Embryonic facial prominence (tissue), 1 donor: Measurements from ENCODE around the gene SAMD11.

Source experiments
- DNase-seq: peaks from one replicate; pipeline ENCODE4 v3.0.0-alpha.2; 2016; ENCODE audit errors: extremely low spot score

SAMD11 gene

GRCh38 chr1:932776-933602 lies 9.3 kb downstream of the SAMD11 start:
- DNase-seq: no peak

GRCh38 chr1:933603-933940 lies 9.8 kb downstream of the SAMD11 start:
- DNase-seq: no peak

- DNase-seq: no peak
Measured at GRCh38 chr1:934991-935750, 11.4 kb downstream of the SAMD11 start.

DNA sequence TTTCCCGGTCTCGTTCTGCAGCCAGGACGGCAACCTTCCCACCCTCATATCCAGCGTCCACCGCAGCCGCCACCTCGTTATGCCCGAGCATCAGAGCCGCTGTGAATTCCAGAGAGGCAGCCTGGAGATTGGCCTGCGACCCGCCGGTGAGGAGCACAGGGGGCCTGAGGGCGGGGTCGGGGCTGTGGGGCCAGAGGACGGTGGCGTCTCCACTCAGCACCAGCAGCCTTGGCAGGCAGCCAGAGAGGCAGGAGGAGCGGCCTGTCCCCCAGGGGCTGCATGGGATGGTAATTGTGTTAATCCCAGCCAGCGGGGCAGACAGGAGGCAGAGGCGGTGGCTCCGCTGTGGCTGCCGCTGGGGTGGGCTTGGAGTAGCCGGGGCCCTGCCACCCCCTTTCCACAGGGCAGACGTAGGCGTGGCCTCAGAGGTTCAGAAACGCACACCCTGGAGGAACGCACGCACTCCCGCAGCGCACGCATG lies 12.1 kb downstream of the SAMD11 start:
- DNase-seq: no peak

DNA sequence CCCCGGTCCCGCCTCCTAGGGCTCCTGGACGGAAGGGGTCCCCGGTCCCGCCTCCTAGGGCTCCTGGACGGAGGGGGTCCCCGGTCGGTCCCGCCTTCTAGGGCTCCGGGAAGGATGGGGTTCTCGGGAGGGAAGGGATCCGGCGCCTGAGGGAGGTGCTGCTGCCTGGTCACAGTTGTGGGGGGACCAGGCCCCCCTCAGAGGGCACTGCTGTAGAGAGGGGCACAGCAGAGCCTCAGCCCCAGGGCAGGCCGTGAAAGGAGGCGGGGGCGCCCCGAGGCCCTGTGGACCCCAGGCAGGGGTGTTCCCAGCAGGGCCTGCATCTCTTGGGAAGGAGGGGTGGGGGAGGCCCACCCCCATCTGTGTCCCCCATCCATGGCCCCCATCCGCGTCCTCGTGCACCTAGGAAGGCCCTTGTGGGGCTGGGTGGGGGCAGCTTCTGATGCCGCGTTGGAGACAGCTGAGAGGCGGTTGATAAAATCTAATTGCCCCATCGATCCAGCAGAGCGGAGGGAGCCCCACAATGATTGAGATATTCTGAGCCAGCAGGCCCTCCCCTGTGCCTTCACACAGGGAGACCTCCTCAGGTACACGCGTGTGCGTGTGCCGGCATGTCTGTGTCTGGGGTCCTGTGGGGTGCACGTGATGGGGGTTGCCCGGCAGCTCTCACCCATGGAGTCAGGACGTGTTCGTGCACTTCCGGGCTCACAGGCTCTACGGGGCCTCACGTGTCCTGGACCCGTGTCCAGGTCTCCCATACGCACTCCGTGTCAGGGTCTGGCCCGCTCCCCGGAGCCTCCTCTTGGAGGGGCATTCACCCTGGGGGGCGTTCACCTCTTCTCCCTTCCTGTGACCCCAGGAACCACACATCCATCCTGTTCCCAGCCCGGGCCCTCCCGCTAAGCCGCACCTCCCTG lies 12.9 kb downstream of the SAMD11 start:
- DNase-seq: no peak

GRCh38 chr1:937521-937920 lies 13.8 kb downstream of the SAMD11 start:
- no peak for DNase-seq

GRCh38 chr1:938088-938683 lies 14.5 kb downstream of the SAMD11 start:
- DNase-seq: no peak

DNA sequence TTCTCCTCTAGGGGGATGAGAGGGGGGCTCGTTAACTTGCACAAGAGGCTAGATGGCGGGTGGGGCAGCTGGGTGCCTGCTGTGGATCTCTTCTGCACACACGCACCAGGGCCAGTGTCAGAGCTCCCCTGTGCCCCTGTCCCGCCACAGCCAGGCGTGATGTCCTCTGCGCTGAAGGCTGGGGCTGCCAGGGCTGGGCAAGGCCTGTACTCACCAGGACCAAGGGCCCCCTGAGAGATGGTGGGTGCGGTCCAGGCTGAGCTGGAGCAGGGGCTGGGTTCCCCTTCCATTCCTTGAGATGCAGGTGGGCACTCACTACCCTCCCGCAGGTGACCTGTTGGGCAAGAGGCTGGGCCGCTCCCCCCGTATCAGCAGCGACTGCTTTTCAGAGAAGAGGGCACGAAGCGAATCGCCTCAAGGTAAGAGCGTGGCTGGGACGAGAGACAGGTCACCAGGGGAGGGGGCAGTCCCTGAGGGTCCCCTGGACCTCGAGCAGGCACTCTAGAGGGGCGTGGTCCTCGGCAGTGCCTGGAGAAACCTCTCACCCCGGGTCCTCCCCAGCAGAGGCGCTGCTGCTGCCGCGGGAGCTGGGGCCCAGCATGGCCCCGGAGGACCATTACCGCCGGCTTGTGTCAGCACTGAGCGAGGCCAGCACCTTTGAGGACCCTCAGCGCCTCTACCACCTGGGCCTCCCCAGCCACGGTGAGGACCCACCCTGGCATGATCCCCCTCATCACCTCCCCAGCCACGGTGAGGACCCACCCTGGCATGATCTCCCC lies 15.2 kb downstream of the SAMD11 start:
- no peak for DNase-seq

- no peak for DNase-seq
Measured at GRCh38 chr1:939511-940106, 15.9 kb downstream of the SAMD11 start.

GRCh38 chr1:940107-941014 lies 16.6 kb downstream of the SAMD11 start:
- peak; percentile 56 for DNase-seq

DNA sequence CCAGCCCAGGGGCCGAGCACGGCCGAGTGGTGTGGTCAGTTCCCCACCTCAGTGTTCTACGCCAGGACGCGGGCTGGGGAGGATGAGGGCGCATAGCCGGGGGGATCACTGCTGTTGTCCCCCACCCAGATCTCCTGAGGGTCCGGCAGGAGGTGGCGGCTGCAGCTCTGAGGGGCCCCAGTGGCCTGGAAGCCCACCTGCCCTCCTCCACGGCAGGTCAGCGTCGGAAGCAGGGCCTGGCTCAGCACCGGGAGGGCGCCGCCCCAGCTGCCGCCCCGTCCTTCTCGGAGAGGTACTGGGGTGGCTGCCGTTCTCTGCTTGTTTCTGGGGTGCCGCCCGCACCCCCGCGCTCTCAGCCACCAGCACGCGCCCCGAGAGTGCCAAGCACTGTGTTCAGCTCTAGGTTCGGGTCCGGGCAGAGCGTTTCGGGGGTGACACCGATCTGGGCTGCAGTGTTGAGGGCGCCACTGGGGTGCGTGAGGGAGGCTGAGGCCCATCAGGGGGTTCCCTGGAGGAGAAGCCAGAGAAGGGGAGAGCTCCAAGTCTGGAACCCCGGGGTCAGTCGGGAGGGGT lies 17.4 kb downstream of the SAMD11 start:
- no peak for DNase-seq

- DNase-seq: peak; percentile 45
Measured at GRCh38 chr1:941588-942383, 18.1 kb downstream of the SAMD11 start.

DNA sequence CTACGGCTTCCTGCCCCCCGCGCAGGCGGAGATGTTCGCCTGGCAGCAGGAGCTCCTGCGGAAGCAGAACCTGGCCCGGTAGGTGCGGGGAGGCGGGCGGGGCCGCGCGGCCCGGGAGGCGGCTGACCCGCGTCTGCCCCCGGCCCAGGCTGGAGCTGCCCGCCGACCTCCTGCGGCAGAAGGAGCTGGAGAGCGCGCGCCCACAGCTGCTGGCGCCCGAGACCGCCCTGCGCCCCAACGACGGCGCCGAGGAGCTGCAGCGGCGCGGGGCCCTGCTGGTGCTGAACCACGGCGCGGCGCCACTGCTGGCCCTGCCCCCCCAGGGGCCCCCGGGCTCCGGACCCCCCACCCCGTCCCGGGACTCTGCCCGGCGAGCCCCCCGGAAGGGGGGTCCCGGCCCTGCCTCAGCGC lies 18.7 kb downstream of the SAMD11 start:
- no peak for DNase-seq

DNA sequence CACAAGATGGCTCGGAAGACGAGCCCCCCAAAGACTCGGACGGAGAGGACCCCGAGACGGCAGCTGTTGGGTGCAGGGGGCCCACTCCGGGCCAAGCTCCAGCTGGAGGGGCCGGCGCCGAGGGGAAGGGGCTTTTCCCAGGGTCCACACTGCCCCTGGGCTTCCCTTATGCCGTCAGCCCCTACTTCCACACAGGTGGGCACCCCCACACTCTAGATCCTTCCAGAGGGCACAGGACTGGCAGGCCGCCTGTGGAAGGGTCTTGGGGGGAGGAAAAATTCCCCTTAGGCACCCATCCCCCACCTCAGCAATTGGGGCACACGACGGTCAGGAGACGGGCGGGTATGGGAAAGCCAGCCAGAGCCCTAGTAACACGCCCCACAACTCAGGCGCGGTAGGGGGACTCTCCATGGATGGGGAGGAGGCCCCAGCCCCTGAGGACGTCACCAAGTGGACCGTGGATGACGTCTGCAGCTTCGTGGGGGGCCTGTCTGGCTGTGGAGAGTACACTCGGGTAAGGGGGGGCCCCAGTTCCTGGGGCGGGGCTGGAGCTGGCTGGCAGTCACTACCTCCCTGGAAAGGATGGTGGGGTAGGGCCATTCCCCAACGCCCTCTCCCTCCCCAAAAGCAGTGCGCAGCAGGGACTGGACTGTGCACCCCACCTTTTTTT lies 19.3 kb downstream of the SAMD11 start:
- DNase-seq: no peak

GRCh38 chr1:943545-944340 lies 20.0 kb downstream of the SAMD11 start:
- no peak for DNase-seq
